HG02852 (cell line): ENCODE measurements around the gene EXOC8.
A peak's percentile ranks its signal among the peaks of the same experiment; 100 is the strongest.
"Not testable (repeated sequence)": the region's sequence is repeated elsewhere in the genome, so short reads cannot be mapped to it uniquely, and the experiment has no call there.

Source experiments
- ATAC-seq: cut with Tn5 transposase; IDR thresholded peaks from one replicate; pipeline ENCODE4 v1.9.1; 2021; ENCODE audit warnings: mild to moderate bottlenecking, moderate library complexity; ENCODE audit not compliant: unreplicated experiment

EXOC8 gene

GRCh38 chr1:231354330-231355020, 16.8 kb upstream of the EXOC8 start:
- no peak for ATAC-seq

GRCh38 chr1:231353086-231353485, 15.4 kb upstream of the EXOC8 start:
- ATAC-seq: no peak

GRCh38 chr1:231351816-231352215, 14.2 kb upstream of the EXOC8 start:
- no peak for ATAC-seq

- ATAC-seq: not testable (repeated sequence)
These were observed 11.2 kb upstream of the EXOC8 start for GRCh38 chr1:231348856-231349255.

- ATAC-seq: no peak
These were observed 10.8 kb upstream of the EXOC8 start for GRCh38 chr1:231348442-231348841.

- ATAC-seq: no peak
These were observed 10.3 kb upstream of the EXOC8 start for GRCh38 chr1:231347961-231348360.

GRCh38 chr1:231340328-231341013, 2.8 kb upstream of the EXOC8 start:
- ATAC-seq: no peak

GRCh38 chr1:231338270-231339128, 847 bp upstream of the EXOC8 start, which contains the start of gene SPRTN:
TSS of gene SPRTN (plus strand) at chr1:231338293. CDS start at chr1:231338384, 91 bp downstream.
- ATAC-seq: peak; percentile 6

GRCh38 chr1:231337043-231337471, 595 bp downstream of the EXOC8 start:
- peak; percentile 9 for ATAC-seq

- no peak for ATAC-seq
These were observed 1.7 kb downstream of the EXOC8 start for GRCh38 chr1:231335663-231336602.

GRCh38 chr1:231334952-231335351, 2.7 kb downstream of the EXOC8 start:
- ATAC-seq: no peak

GRCh38 chr1:231334079-231334666, 3.5 kb downstream of the EXOC8 start:
- ATAC-seq: peak; percentile 33

GRCh38 chr1:231332761-231333160, 4.9 kb downstream of the EXOC8 start:
- no peak for ATAC-seq

GRCh38 chr1:231329483-231329882, 8.2 kb downstream of the EXOC8 start:
- no peak for ATAC-seq

GRCh38 chr1:231327617-231328016, 10.0 kb downstream of the EXOC8 start:
- no peak for ATAC-seq

- no peak for ATAC-seq
These were observed 11.4 kb downstream of the EXOC8 start for GRCh38 chr1:231326248-231326647.

GRCh38 chr1:231324660-231325059, 13.0 kb downstream of the EXOC8 start:
- ATAC-seq: no peak

- ATAC-seq: no peak
These were observed 14.6 kb downstream of the EXOC8 start for GRCh38 chr1:231322880-231323530.

GRCh38 chr1:231319080-231319479, 18.6 kb downstream of the EXOC8 start:
- no peak for ATAC-seq
